ENCODE measurements around the gene GRAMD2A.

GRCh38 chr15:72154316-72154715 lies 43.3 kb downstream of the GRAMD2A start:
- TF ChIP-seq CTCF (IDR thresholded peaks at IDR 0.05) (no peak), POLR2A (IDR thresholded peaks at IDR 0.05) (no peak)

All from uterus (tissue), 2 donors.